CD4-positive, alpha-beta T cell (primary cell): Measurements from ENCODE around the gene SDK2. TPM values are rescaled to one million over a fixed set of nuclear protein-coding genes. Genes with fewer than 3 reads are reported as not detected.

Source experiments
- ATAC-seq: fragments of 200-7000 bp; cut with Tn5 transposase; one replicate; pipeline ENCODE4 v1.10.0; 2022; ENCODE audit warnings: mild to moderate bottlenecking; ENCODE audit not compliant: poor library complexity
- CTCF ChIA-PET: fragments of 350-600 bp; sonication (Branson Sonifier 250); formaldehyde crosslinking; loops from one replicate; lab custom pipeline; 2021; ENCODE audit warnings: antibody characterized with exemption, inconsistent platforms; lab: Charles Lee
- POLR2A ChIA-PET: fragments of 350-600 bp; sonication (Branson Sonifier 250); formaldehyde crosslinking; loops from one replicate; lab custom pipeline; 2021; ENCODE audit warnings: antibody characterized with exemption, inconsistent platforms; lab: Charles Lee
- DNase-seq, 14 experiments: peaks; one replicate each; pipeline ENCODE4 v3.0.0-alpha.2; 2013 to 2020; ENCODE audit warnings: mixed read lengths in 2 of 14
- H3K27ac ChIP-seq, 2 donors: one replicate each; pipeline versions ENCODE4 v1.5.1 to v1.7.0; 2013; ENCODE audit warnings: low read length in 2 of 2, low read depth in 1 of 2, mild to moderate bottlenecking in 1 of 2
- H3K27me3 ChIP-seq, 2 experiments: 1 replicate in 1 of 2; 2 replicates in 1 of 2; pipeline versions ENCODE4 v1.6.1 to v1.7.0; 2013; ENCODE audit warnings: low read length in 2 of 2, control low read depth in 1 of 2, mild to moderate bottlenecking in 1 of 2, moderate library complexity in 1 of 2; ENCODE audit not compliant: insufficient read depth in 2 of 2, control insufficient read depth in 1 of 2
- H3K36me3 ChIP-seq: one replicate; pipeline ENCODE4 v1.6.1; 2013; ENCODE audit warnings: low read length, control low read depth; ENCODE audit not compliant: insufficient read depth
- H3K4me1 ChIP-seq: one replicate; pipeline ENCODE4 v1.6.1; 2013; ENCODE audit warnings: low read length, control low read depth; ENCODE audit not compliant: insufficient read depth
- H3K4me3 ChIP-seq: one replicate; pipeline ENCODE4 v1.5.1; 2013; ENCODE audit warnings: mild to moderate bottlenecking, low read length, moderate library complexity
- H3K9me3 ChIP-seq, 2 experiments: 1 replicate in 1 of 2; 2 replicates in 1 of 2; pipeline versions ENCODE4 v1.6.1 to v1.7.0; 2013; ENCODE audit warnings: low read length in 2 of 2, mild to moderate bottlenecking in 2 of 2, control low read depth in 1 of 2, moderate library complexity in 1 of 2; ENCODE audit not compliant: control insufficient read depth in 1 of 2, insufficient read depth in 1 of 2
- H3K27ac Mint-ChIP-seq: one replicate; pipeline ENCODE4 v1.8.0; 2020; ENCODE audit warnings: mixed read lengths
- H3K27me3 Mint-ChIP-seq: one replicate; pipeline ENCODE4 v1.8.0; 2021; ENCODE audit warnings: mixed read lengths
- H3K36me3 Mint-ChIP-seq: one replicate; pipeline ENCODE4 v1.8.0; 2021; ENCODE audit warnings: low read depth, mixed read lengths
- H3K4me1 Mint-ChIP-seq: one replicate; pipeline ENCODE4 v1.8.0; 2021; ENCODE audit warnings: low read depth, mixed read lengths
- H3K4me3 Mint-ChIP-seq: one replicate; pipeline ENCODE4 v1.8.0; 2020; ENCODE audit warnings: mild to moderate bottlenecking, mixed read lengths
- H3K9me3 Mint-ChIP-seq: one replicate; pipeline ENCODE4 v1.8.0; 2020; ENCODE audit warnings: mixed read lengths
- intact Hi-C, 2 experiments: fragments of 100-400 bp; cut with DNase I in 1 of 2; cut with micrococcal nuclease in 1 of 2; formaldehyde crosslinking; loops; one replicate each; pipeline versions ENCODE4 v1.15.1 to v1.9.0; 2023 to 2025; cut with DNase I, micrococcal nuclease
- total RNA-seq, 174 experiments: library from RNA in 2 of 174; stranded (reverse) in 2 of 174; gene quantifications; one replicate each; pipeline ENCODE4 v1.2.3 and lab custom pipeline; 2021 to 2026
- TF ChIP-seq, protein P1 (sequence below): fragments of 200-600 bp; IDR thresholded peaks from one replicate; pipeline ENCODE4 v1.8.0; 2022; ENCODE audit warnings: antibody characterized with exemption, mild to moderate bottlenecking

Gene SDK2
- total RNA-seq, 2 experiments from 2014 or later: 8.1 to 8.2 TPM

DNA sequence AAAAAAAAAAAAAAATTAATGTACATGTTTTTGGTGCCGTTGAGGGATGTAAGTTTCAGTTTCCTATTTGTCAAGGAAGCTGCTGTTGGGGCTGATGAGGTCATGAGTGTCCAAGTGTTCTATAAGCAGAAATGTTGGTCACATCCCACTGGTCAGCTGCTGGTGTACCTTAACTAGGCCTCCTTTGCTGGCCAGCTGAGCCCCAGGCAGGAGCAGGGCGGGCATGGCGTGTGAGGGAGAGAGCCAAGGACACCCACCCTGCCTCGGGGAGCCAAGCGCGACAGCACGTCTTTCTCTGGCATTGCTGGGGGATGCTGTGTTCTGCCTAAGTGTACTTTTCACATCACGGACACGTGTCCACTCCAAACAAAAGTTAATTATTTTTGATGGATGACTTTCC is 224.4 kb downstream of the SDK2 start:
- intact Hi-C loops: no loop called here
- Histone ChIP-seq H3K36me3 (no peaks in the 10 kb centered on the region), H3K9me3 (no peaks in the 10 kb centered on the region), H3K27ac (no peak overlapping the region), H3K4me3 (no peak overlapping the region), H3K27me3 (no peaks in the 10 kb centered on the region), H3K4me1 (no peaks in the 10 kb centered on the region)
- POLR2A ChIA-PET: interaction anchor here (0.7 kb wide), 1 partner anchor 408 kb away, joined by 3 read pairs; no protein-coding TSS in a partner anchor
- CTCF ChIA-PET: interaction anchor here (1.8 kb wide), 1 partner anchor 10 kb away, joined by 5 read pairs; no protein-coding TSS in a partner anchor
- DNase-seq: no peak
- Mint-ChIP-seq H3K4me3 (no peak overlapping the region), H3K27ac (no peak overlapping the region), H3K4me1 (no peaks in the 10 kb centered on the region), H3K27me3 (no peaks in the 10 kb centered on the region), H3K9me3 (no peaks in the 10 kb centered on the region), H3K36me3 (peaks cover 42% of the 10 kb centered on the region)
- ATAC-seq: no peak
- TF ChIP-seq, protein P1, sequence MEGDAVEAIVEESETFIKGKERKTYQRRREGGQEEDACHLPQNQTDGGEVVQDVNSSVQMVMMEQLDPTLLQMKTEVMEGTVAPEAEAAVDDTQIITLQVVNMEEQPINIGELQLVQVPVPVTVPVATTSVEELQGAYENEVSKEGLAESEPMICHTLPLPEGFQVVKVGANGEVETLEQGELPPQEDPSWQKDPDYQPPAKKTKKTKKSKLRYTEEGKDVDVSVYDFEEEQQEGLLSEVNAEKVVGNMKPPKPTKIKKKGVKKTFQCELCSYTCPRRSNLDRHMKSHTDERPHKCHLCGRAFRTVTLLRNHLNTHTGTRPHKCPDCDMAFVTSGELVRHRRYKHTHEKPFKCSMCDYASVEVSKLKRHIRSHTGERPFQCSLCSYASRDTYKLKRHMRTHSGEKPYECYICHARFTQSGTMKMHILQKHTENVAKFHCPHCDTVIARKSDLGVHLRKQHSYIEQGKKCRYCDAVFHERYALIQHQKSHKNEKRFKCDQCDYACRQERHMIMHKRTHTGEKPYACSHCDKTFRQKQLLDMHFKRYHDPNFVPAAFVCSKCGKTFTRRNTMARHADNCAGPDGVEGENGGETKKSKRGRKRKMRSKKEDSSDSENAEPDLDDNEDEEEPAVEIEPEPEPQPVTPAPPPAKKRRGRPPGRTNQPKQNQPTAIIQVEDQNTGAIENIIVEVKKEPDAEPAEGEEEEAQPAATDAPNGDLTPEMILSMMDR: no peak

DNA sequence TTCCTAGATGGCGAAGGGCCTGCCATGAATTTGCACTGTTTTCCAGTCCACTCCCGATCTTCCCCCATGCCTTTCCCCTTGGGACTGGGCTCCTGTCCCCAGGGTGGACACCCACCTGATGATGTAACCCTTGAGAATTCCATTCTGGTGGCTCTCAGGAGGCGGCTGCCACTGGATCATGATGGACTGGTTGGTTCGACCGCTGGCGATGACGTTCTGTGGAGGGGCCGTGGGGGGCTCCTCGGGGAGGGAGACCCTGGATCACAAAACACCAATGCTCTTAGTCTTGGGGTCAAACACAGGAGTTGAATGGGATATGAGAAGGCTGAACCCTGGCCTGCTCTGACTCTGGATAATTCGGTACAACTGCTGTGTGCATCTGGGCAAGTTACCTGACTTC is 225.2 kb downstream of the SDK2 start:
- POLR2A ChIA-PET: no interaction called here
- intact Hi-C loops: no loop called here
- H3K4me3 ChIP-seq: no peak overlapping the region
- TF ChIP-seq, protein P1: no peak
- Mint-ChIP-seq H3K36me3 (peaks cover 42% of the 10 kb centered on the region), H3K4me1 (no peaks in the 10 kb centered on the region), H3K9me3 (no peaks in the 10 kb centered on the region), H3K27ac (no peak overlapping the region), H3K4me3 (no peak overlapping the region), H3K27me3 (no peaks in the 10 kb centered on the region)
- H3K27ac ChIP-seq: no peak overlapping the region
- DNase-seq: no peak
- no peaks in the 10 kb centered on the region for H3K27me3 ChIP-seq
- no peaks in the 10 kb centered on the region for H3K36me3 ChIP-seq
- CTCF ChIA-PET: interaction anchor here (1.8 kb wide), 1 partner anchor 11 kb away, joined by 5 read pairs; no protein-coding TSS in a partner anchor
- ATAC-seq: no peak
- H3K4me1 ChIP-seq: no peaks in the 10 kb centered on the region
- H3K9me3 ChIP-seq: no peaks in the 10 kb centered on the region

DNA sequence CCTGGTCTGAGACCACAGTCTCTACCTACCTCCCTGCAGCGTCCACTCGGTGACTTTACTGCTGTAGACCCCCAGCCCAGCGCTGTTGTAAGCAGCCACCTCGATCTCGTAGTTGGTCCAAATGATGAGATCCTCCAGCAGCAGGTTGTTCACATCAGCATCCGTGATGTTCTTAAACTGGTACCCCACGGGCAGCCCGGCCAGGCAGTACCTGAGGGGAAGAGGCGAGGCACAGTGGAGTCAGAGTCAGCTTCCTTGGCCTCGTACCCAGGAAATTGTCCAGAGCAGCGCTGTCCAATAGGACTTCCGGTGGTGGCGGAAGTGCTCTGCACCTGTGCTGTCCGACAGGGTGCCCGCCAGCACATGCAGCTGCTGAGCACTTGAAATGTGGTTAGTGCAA is 228.5 kb downstream of the SDK2 start:
- H3K4me3 ChIP-seq: no peak overlapping the region
- no peak for ATAC-seq
- Mint-ChIP-seq H3K27me3 (no peaks in the 10 kb centered on the region), H3K4me3 (no peak overlapping the region), H3K9me3 (no peaks in the 10 kb centered on the region), H3K36me3 (peaks cover 40% of the 10 kb centered on the region), H3K27ac (no peak overlapping the region), H3K4me1 (no peaks in the 10 kb centered on the region)
- intact Hi-C loops: no loop called here
- H3K4me1 ChIP-seq: no peaks in the 10 kb centered on the region
- ChIA-PET CTCF (no interaction called here), POLR2A (no interaction called here)
- no peaks in the 10 kb centered on the region for H3K27me3 ChIP-seq
- no peaks in the 10 kb centered on the region for H3K9me3 ChIP-seq
- DNase-seq: no peak
- TF ChIP-seq, protein P1: no peak
- H3K36me3 ChIP-seq: no peaks in the 10 kb centered on the region
- no peak overlapping the region for H3K27ac ChIP-seq
